HG03469 (cell line): Measurements from ENCODE around the gene KRTAP10-7.
"Not testable (repeated sequence)": the region's sequence is repeated elsewhere in the genome, so short reads cannot be mapped to it uniquely, and the experiment has no call there.

Experiments
- ATAC-seq: cut with Tn5 transposase; IDR thresholded peaks from one replicate; pipeline ENCODE4 v1.9.1; 2021; ENCODE audit warnings: mild to moderate bottlenecking, moderate library complexity, moderate number of reproducible peaks; ENCODE audit not compliant: unreplicated experiment

KRTAP10-7 gene, protein sequence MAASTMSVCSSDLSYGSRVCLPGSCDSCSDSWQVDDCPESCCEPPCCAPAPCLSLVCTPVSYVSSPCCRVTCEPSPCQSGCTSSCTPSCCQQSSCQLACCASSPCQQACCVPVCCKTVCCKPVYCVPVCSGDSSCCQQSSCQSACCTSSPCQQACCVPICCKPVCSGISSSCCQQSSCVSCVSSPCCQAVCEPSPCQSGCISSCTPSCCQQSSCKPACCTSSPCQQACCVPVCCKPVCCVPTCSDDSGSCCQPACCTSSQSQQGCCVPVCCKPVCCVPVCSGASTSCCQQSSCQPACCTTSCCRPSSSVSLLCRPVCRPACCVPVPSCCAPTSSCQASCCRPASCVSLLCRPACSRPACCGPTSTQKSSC

DNA sequence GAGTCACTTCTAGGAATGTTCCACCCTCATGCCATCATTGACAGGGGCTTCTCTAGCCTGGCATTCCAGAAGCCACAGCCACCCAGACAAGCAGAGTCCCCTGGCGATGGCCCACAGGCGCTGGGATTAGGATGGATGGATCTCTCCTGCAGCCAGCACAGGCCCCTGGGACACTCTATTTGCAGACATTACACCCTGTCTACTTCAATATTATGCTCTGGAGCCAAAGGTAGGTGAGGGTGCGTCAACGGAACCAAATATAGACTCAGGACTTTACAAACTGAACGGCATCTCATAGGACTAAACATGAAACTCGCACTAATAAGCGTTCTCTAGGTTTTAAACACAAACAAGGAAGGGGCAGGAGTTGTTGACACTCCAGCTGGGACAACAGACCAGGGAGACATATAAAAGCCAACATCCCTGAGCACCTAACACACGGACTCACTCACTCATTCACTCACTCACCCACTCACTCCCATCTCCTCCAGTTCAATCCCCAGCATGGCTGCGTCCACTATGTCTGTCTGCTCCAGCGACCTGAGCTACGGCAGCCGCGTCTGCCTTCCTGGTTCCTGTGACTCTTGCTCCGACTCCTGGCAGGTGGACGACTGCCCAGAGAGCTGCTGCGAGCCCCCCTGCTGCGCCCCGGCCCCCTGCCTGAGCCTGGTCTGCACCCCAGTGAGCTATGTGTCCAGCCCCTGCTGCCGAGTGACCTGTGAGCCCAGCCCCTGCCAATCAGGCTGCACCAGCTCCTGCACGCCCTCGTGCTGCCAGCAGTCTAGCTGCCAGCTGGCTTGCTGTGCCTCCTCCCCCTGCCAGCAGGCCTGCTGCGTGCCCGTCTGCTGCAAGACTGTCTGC, at the start of gene KRTAP10-7:
Gene KRTAP10-7, plus strand, starts transcription at position 480 of the 861 bp plus-strand sequence. Its CDS starts 25 bp downstream, at position 505.
- not testable (repeated sequence) for ATAC-seq

DNA sequence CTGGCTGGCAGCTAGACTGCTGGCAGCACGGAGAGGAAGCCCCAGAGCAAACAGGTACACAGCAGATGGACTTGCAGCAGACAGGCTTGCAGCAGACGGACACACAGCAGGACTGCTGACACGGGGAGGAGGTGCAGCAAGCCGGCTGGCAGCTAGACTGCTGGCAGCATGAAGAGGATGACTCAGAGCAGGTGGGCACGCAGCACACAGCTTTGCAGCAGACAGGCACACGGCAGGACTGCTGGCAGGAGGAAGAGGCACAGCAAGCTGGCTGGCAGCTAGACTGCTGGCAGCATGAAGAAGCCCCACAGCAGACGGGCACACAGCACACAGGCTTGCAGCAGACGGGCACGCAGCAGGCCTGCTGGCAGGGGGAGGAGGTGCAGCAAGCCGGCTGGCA, 49.6 kb upstream of the KRTAP10-7 start:
- ATAC-seq = no peak

DNA sequence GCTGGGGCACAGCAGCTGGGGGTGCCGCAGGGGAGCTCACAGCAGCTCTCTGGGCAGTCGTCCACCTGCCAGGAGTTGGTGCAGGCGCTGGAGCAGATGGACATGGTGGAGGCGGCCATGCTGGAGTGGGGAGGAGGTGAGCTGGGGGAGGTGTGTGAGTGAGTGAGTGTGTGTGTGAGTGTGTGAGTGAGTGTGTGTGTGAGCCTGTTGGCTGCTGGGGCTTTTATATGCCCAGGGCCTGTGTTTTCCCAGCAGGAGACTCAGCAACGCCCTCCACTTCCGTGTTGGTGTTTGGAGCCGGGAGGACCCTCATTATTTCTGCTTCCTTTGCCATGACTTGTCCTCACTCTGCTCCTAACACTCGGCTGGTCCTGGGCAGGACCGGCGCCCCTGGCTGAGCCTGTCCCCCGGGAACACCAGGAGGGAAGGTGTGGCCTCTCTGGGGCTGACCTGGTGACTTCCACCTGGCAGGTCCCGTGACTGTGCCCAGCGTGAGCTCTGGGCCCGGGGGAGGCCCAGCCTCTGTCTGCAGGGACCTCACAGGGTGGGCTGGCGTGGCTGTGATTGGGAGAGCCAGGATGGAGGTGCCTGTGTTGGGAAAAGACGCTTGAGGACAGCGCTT, 48.9 kb upstream of the KRTAP10-7 start, which contains the start of gene KRTAP10-2:
Gene KRTAP10-2, minus strand, starts transcription at position 166 of the 622 bp plus-strand sequence. Its CDS starts 47 bp downstream, at position 119.
- no peak for ATAC-seq

DNA sequence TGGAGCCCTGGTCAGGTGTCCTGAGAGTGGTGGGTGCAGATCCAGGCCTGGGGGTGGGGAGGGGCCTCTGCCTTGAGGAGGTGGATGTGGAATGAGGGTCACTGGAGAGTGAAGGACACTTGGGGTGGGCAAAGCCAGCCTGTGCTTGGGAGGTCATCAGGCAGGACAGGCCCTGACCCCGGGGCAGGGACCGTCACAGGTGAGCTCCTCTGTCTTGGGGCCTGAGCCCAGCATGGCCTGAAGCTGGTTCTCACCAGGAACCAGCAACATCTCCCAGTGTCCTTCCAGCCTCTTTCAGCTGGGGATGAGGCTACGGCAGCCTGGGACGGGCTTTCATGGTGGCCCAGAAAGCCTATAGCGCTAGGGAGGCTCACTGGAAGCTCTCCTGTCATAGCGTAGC, 48.3 kb upstream of the KRTAP10-7 start:
- no peak for ATAC-seq

DNA sequence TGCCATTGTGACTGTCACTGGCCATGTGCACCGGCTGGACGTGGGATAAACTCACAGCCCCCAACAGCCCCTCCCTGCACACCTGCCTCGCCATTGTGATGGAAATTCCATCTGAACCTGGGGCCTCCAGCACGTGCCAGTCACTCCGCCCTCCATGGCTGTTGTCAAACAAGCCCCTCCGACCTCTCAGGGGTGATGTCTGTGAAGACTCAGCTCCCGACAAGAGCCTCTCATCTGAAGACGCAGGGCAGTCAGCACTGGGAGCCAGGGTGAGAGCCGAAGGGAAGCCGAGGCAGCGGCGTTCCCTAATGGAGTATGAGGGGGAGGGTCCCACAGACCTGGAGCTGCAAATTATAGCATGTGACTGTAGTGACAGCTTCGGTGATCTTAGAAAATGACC, 47.7 kb upstream of the KRTAP10-7 start:
- ATAC-seq = no peak

DNA sequence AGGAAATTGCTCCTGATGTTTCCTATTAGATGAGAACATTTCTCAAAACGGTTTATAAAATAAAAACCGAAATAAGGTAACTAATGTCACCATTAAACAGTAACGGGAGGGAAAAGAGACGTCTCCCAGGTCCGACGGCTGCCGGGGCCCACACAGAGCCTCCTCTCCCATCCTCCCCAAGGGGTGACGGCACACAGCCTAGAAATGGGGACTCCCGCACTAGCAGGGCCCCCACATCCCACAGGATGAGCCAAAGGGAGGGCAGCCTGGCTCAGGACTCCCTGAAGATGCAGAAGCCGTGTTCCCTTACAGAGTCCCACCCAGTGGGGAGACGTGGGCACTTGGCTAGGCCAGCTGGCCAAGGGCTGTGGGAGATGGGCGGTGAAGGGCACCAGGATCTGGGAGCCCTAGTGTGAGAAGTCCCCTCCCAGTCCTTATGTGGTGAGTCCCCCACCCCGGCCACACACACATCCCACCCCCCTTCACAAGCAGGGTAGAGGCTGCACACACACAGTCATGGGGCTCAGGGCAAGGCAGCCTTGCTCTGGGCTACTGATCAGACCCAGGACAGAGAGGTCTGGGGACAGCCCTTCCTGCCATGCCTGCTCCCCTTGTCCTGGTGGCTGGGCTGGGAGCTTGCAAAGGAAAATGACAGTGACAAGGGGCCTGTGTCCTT, 45.1 kb upstream of the KRTAP10-7 start:
- ATAC-seq = no peak

DNA sequence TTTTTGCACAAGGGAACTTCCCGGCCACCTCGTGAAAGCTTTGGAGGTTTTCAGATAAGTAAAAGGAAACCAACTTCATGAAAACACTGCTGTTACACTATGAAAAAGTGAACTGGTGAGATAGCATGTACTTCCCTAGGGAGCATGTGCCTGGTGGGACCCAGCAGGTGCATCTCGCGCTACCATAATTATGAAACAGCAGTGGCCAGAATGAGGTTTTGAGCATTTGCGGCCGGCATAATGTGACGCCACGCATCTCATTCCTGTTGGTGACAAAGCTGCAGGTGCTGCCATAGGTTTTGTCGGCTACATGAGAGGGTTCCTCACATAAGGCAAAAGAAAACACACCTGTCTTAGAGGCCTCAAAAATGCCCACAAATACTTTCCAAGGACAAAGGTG, 43.5 kb upstream of the KRTAP10-7 start:
- no peak for ATAC-seq

DNA sequence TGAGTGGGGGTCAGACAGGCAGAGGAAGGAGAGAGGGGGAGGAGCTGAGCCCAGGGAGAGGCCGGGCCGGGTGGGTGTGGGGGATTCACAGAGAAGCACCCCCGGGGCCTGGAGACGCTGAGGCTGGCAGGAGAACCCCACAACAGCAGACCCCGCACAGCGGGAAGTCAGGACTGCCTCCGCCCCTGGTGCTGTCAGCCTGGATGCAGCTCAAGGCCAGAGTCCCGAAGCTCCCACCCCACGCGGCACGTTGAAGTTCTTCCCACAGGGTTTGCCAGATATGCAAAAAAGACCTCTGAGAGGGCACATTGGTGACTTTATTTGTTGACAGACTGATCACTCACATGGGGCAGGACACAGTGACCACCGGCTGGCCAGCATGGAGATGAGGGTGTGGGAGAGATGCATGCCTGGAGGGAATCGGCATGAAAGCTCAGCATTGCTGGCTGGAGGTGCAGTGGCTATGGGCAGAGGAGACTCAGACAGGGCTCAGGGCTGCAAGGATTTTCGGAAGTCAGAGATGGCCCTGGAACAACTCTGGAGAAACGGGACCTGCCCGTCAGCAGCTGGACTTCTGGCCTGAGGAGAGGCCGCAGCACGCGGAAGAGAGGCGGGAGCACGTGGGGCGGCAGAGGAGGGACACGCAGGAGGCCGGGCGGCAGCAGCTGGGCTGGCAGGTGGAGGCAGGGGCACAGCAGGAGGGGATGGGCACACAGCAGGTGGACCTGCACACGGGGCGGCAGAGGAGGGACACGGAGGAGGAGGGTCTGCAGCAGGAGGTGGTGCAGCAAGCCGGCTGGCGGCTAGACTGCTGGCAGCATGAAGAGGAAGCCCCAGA, 42.7 kb upstream of the KRTAP10-7 start:
- no peak for ATAC-seq

DNA sequence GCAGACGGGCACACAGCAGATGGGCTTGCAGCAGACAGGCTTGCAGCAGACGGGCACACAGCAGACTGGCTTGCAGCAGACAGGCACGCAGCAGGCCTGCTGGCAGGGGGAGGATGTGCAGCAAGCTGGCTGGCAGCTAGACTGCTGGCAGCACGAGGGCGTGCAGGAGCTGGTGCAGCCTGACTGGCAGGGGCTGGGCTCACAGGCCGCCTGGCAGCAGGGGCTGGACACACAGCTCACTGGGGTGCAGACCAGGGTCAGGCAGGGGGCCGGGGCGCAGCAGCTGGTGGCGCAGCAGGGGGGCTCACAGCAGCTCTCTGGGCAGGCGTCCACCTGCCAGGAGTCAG, 42.1 kb upstream of the KRTAP10-7 start:
- not testable (repeated sequence) for ATAC-seq

DNA sequence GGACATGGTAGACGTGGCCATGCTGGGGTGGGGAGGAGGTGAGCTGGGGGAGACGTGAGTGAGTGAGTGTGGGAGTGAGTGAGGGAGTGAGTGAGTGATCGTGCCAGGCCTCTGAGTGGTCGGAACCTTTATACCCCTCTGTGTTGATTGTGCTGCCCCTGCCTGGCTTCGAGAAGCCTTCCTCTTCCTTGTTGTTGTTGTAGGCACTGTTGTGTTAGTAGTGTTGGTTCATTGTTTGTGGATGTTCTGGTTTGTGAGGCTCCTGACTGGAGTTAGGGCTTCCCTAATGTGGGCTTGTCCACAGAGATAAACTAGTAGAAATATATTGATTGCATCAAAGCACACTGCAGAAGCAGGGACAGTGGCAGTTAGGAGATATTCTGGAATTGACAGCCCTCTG, 41.7 kb upstream of the KRTAP10-7 start, which contains the start of gene KRTAP10-3:
Gene KRTAP10-3, minus strand, starts transcription at position 101 of the 400 bp plus-strand sequence. Its CDS starts 80 bp downstream, at position 21.
- no peak for ATAC-seq

DNA sequence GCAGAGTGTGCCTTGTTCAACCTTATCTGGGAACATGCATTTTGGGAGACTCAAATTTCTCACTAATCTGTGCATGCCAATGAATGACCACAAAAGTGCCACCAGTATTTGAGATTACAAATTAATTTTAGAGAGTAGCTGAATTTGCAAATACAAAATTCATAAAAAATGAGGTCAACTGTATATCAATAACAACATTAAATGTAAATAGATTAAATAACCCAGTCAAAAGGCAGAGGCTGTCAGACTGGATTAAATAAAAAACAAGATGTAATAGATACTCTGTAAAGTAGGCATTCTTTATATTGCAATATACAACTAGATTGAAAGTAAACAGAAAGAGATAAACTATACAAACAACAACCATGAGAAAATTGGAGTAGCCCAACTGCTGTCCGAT, 36.3 kb upstream of the KRTAP10-7 start:
- no peak for ATAC-seq

DNA sequence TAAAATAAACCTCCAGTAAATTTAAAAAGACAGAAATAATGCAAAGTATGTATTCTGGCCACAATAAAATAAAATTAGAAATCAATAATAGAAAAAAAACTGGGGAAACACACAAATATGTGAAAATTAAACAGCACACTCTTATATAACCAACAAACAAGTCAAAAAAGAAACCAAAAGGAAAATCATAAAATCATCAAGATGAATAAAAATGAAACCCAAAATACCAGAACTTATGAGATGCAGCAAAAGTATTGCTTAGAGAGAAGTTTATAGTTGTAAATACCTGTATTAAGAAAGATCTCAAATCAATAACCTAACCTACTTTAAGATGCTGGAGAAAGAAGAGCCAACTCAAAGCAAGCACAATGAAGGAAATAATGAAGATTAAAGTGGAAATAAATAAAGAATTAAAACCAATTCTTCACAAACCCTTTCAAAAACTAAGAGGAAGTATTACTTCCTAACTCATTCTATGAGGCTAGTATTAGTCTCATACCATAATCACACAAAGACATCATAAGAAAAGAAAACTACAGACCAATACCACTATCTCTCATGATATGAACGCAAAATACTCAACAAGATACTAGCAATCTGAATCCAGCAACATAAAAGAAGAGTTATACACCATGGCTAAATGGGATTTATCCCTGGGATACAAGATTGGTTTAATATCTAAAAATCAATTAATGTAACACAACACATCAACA, 35.4 kb upstream of the KRTAP10-7 start:
- ATAC-seq = no peak

DNA sequence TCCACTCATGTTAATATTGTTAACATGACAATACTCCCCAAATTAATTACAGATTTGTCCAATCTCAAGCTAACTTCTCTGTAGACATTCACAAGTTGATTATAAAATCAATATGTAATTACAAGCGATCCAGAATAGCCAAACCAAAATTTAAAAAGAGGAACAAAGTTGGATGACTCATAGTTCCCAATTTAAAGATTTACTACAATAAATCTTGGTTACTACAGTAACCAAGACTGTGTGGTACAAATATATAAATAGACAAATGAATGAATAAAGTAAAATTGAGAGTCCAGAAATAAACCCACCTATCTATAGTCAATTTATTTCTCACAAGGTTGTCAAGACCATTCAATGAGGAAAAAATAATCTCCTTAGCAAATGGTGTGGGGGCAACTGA, 34.0 kb upstream of the KRTAP10-7 start:
- ATAC-seq = no peak

DNA sequence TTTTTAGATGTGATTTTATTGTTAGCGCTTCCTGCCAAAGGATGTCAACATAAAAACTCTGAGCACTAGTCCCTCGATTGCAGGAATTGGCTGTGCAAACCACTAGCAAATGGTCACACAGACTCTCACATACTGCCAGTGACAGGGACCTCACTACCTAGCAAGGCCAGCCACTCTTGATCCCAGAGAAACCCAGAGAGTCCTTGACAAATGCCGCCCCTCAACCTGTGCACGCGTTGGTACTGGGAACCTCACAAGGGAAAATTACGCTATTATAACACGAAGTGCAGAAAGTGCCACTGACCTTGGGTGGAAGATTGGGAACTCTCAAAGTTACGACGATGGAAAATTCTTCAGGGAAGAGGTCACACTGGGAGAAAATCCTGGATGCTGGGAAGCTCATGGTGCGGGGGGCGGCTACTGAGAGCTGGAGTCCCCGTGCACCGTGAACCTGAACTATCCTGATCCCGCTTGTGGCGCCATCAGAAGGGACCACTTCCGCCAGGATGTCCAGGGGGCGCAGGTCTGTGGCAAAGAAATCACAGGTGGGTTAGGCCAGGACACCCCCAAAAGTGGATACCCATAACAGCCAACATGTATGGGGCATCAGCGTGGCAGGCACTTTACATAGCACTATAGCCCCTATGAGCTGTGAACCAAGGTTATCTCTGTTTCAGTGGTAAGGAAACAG, 32.8 kb upstream of the KRTAP10-7 start:
- ATAC-seq = no peak

DNA sequence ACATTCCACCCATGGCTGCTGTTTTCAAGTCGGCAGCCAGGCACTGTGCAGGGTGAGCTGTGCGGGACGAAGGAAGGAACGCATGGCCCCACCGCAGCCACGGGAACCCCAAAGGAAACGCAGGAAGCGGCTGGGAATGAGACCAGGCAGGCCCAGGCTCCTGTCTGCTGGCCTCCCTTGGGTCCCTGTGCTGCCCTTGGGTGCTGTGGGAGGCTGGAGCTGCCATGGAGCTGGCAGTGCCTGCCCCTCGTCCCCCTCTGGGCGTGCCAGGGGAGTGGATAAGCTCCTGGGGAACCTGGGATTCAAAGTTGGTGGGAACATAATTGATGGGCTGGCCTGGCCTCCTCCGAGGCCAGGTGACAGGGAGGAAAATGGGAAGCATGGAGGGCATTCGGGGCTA, 32.1 kb upstream of the KRTAP10-7 start:
- ATAC-seq = no peak

DNA sequence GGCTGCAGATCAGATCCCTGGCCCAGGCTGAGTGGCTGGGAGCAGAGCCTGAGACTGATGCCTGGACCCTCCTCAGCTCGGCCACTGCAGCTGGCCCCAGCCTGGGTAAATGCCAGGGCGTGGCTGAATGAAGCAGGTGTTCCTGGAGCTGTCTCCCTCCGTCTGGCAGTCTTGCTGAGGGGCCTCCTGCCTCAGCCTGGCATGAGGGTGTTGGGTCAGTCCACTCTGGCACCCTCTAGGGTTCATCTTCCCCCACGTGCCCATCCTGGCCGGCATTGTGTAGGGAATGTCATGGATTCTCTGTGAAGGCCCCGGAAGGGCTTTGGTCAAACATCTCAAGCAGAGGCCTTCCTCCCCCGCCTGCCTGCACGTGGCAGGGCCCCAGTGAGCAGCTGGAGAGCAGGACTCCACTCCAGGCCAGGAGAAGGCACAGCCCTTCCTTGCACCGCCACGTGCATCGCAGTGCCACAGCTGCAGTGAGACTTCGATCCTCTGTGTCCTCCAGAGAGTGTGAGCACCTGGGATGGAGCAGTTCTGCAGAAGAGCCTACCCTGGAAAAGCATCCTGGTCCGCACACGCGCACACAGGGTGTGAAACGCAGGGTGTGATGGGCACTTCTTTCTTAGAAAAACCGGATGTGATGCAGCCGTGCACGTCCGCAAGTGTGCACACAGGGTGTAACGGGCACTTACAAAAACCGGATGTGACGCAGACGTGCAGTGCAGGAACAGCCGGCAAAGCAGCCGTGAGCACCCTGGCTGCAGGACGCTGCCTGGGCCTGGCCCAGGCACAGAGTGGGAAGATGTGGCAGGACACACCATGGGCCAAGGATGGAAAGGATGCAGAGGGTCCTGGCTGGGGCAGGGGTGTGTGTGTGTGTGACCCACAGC, 31.5 kb upstream of the KRTAP10-7 start:
- no peak for ATAC-seq

DNA sequence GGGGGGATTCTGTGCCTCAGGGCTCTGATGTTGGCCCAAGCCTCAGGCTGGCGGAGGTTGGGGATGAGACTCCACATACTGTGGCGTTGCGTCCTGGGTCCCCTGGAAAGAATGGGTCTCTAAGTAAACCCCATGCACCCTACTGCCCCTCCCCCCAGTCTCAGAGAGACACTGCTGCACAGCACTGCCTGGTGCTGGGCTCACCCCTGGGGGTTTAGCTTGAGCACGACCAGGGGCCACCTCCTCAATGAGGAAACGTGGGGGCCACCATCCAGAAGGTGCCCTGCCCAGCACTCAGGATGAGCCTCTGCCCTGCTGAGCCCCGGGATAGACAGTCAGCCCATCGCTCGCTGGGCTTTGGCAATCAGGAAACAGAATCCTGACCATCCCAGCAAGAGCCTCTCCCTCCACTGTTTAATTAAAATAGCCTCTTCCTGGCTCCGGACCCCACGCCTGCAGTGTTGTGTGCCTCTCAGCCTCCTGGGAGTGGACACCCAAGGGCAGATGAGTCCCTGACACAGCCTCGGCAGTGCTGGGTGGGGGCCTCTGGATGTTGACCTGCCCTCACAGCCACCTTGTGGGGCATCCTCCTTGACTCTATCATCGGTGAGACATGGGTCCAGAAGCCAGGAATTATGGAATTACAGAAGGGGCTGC, 30.4 kb upstream of the KRTAP10-7 start:
- ATAC-seq = no peak
